Endodermal cell (in vitro differentiated cells): Measurements from ENCODE around the gene IFNLR1. TPM values are rescaled to one million over a fixed set of nuclear protein-coding genes. Genes with fewer than 3 reads are reported as not detected.

Experiments
- DNase-seq: peaks from one replicate; pipeline ENCODE4 v3.0.0-alpha.2; 2017
- H3K27ac ChIP-seq: 2 replicates; pipeline ENCODE4 v1.5.1; 2013; ENCODE audit warnings: mild to moderate bottlenecking, low read depth, low read length, moderate library complexity
- H3K27me3 ChIP-seq: 2 replicates; pipeline ENCODE4 v1.6.1; 2013; ENCODE audit warnings: mild to moderate bottlenecking, low read length, moderate library complexity; ENCODE audit not compliant: insufficient read depth, control insufficient read depth, poor library complexity, severe bottlenecking
- H3K36me3 ChIP-seq: 2 replicates; pipeline ENCODE4 v1.7.0; 2013; ENCODE audit warnings: mild to moderate bottlenecking, low read length, moderate library complexity; ENCODE audit not compliant: control insufficient read depth, insufficient read depth
- H3K4me1 ChIP-seq: one replicate; pipeline ENCODE4 v1.7.0; 2013; ENCODE audit warnings: low read length; ENCODE audit not compliant: control insufficient read depth, insufficient read depth
- H3K4me3 ChIP-seq: 2 replicates; pipeline ENCODE4 v1.5.1; 2013; ENCODE audit warnings: mild to moderate bottlenecking, low read length, moderate library complexity
- H3K9ac ChIP-seq: 2 replicates; pipeline ENCODE4 v1.6.1; 2013; ENCODE audit warnings: mild to moderate bottlenecking, low read length, moderate library complexity; ENCODE audit not compliant: poor library complexity, severe bottlenecking; ENCODE audit errors: extremely low read depth
- H3K9me3 ChIP-seq: 2 replicates; pipeline ENCODE4 v1.6.1; 2013; ENCODE audit warnings: mild to moderate bottlenecking, low read length, moderate library complexity; ENCODE audit not compliant: control insufficient read depth
- H3K27ac Mint-ChIP-seq: 2 replicates; pipeline ENCODE4 v1.8.0; 2020; ENCODE audit warnings: mixed read lengths
- H3K27me3 Mint-ChIP-seq: 2 replicates; pipeline ENCODE4 v1.8.0; 2021; ENCODE audit warnings: mild to moderate bottlenecking, mixed read lengths; ENCODE audit not compliant: insufficient read depth
- H3K36me3 Mint-ChIP-seq: 2 replicates; pipeline ENCODE4 v1.8.0; 2020; ENCODE audit warnings: low read depth, mixed read lengths
- H3K4me1 Mint-ChIP-seq: 2 replicates; pipeline ENCODE4 v1.8.0; 2020; ENCODE audit warnings: mixed read lengths
- H3K4me3 Mint-ChIP-seq: 2 replicates; pipeline ENCODE4 v1.8.0; 2020; ENCODE audit warnings: mild to moderate bottlenecking, moderate library complexity, mixed read lengths
- H3K9me3 Mint-ChIP-seq: 2 replicates; pipeline ENCODE4 v1.8.0; 2020; ENCODE audit warnings: mild to moderate bottlenecking, mixed read lengths
- WGBS, 2 experiments: methylation state at CpG; one replicate each; pipeline versions ENCODE4 v1.1.5 to v1.1.7; 2013; ENCODE audit warnings: missing lambda C conversion rate in 2 of 2, mixed read lengths in 1 of 2; ENCODE audit not compliant: insufficient coverage in 1 of 2, insufficient read length in 1 of 2; 5-methylcytosine and 5-hydroxymethylcytosine counted together
- total RNA-seq, 2 donors: library from RNA; stranded (reverse); fragmentation: NEBNext Ultra II Directional in 1 of 2; extraction: Animal tissue kit (Norgen Biotek cat#: 25700) in 1 of 2; gene quantifications; 2 replicates in 1 of 2; 3 replicates in 1 of 2; pipeline ENCODE4 v1.2.1, GENCODE V29; 2021
- TF ChIP-seq, protein P1 (sequence below): fragments of 200-600 bp; sonication (generic); conservative IDR thresholded peaks from 2 replicates; pipeline ENCODE4 v1.5.0; 2021; ENCODE audit warnings: antibody characterized with exemption, mild to moderate bottlenecking

The IFNLR1 gene
- total RNA-seq, 2 donors from 2014 or later = 12.1 to 13.0 TPM

DNA sequence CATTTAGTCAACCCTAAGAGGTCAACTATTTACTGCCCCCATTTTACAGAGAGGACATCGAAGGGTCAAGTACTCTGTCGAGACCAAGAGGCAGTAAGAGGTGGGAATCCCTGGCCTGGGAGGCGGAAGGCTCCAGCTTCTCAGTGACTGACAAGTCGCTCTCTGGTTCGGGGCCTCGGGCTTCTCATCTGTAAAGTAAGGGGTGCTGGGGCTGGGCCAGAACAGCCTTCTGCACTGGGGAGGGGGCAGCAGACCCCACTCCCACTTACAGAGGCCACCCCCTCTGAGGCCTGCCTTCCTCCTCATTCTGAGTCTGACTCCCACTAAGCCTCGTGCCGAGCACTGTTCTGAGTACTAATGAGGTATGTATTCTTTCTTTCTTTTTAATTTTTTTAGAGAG, 17.0 kb upstream of the IFNLR1 start:
- H3K4me1 ChIP-seq = no peaks in the 10 kb centered on the region
- WGBS, 2 experiments = 95% methylated on average over 8 of the region's 8 CpGs; no CpG with 5 or more reads in 1 of the 2 experiments
- no peak overlapping the region for H3K27ac Mint-ChIP-seq

DNA sequence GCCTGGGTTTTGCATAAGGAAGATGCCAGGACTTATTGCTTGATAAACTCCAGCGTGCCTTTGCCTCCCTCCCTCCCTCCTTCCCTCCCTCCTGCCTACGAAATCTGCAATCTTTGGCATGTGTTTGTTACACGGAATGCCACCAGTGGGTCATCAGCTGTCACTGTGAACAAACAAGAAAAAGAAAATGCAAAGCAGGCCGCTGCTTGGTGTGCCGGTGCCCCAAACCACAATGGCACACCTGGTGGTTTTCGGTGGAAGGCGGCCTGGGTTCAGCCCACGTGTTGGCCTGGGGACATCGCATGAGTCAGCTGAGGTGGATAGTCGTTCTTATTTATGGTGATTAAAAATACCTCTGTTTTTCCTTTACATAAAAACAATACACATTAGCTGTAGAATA, 16.3 kb upstream of the IFNLR1 start:
- Mint-ChIP-seq H3K4me1 (no peaks in the 10 kb centered on the region), H3K36me3 (no peaks in the 10 kb centered on the region), H3K27me3 (no peaks in the 10 kb centered on the region), H3K27ac (no peak overlapping the region), H3K9me3 (no peaks in the 10 kb centered on the region), H3K4me3 (no peak overlapping the region)
- Histone ChIP-seq H3K27ac (no peak overlapping the region), H3K4me3 (no peak overlapping the region), H3K36me3 (no peaks in the 10 kb centered on the region), H3K4me1 (no peaks in the 10 kb centered on the region), H3K27me3 (no peaks in the 10 kb centered on the region), H3K9ac (no peak overlapping the region), H3K9me3 (no peaks in the 10 kb centered on the region)
- TF ChIP-seq, protein P1, sequence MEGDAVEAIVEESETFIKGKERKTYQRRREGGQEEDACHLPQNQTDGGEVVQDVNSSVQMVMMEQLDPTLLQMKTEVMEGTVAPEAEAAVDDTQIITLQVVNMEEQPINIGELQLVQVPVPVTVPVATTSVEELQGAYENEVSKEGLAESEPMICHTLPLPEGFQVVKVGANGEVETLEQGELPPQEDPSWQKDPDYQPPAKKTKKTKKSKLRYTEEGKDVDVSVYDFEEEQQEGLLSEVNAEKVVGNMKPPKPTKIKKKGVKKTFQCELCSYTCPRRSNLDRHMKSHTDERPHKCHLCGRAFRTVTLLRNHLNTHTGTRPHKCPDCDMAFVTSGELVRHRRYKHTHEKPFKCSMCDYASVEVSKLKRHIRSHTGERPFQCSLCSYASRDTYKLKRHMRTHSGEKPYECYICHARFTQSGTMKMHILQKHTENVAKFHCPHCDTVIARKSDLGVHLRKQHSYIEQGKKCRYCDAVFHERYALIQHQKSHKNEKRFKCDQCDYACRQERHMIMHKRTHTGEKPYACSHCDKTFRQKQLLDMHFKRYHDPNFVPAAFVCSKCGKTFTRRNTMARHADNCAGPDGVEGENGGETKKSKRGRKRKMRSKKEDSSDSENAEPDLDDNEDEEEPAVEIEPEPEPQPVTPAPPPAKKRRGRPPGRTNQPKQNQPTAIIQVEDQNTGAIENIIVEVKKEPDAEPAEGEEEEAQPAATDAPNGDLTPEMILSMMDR = no peak
- WGBS, 2 experiments = 83 to 93% methylated on average over 4 to 10 of the region's 10 CpGs
- DNase-seq = no peak

More for the DNA sequence above, 17.0 kb upstream of the IFNLR1 start:
- Mint-ChIP-seq H3K27me3 (no peaks in the 10 kb centered on the region), H3K4me3 (no peak overlapping the region), H3K4me1 (no peaks in the 10 kb centered on the region), H3K36me3 (no peaks in the 10 kb centered on the region), H3K9me3 (no peaks in the 10 kb centered on the region)
- no peaks in the 10 kb centered on the region for H3K36me3 ChIP-seq
- no peak overlapping the region for H3K9ac ChIP-seq
- no peak for DNase-seq
- no peaks in the 10 kb centered on the region for H3K9me3 ChIP-seq
- no peak overlapping the region for H3K27ac ChIP-seq
- no peak overlapping the region for H3K4me3 ChIP-seq
- TF ChIP-seq, protein P1 = no peak
- no peaks in the 10 kb centered on the region for H3K27me3 ChIP-seq

GRCh38 chr1:24202987-24203386, 15.9 kb upstream of the IFNLR1 start:
- TF ChIP-seq, protein P1 = no peak
- Histone ChIP-seq H3K27me3 (no peaks in the 10 kb centered on the region), H3K4me3 (no peak overlapping the region), H3K4me1 (no peaks in the 10 kb centered on the region), H3K9ac (no peak overlapping the region), H3K27ac (no peak overlapping the region), H3K36me3 (no peaks in the 10 kb centered on the region), H3K9me3 (no peaks in the 10 kb centered on the region)
- Mint-ChIP-seq H3K27me3 (no peaks in the 10 kb centered on the region), H3K27ac (no peak overlapping the region), H3K4me1 (no peaks in the 10 kb centered on the region), H3K4me3 (no peak overlapping the region), H3K9me3 (no peaks in the 10 kb centered on the region), H3K36me3 (no peaks in the 10 kb centered on the region)
- DNase-seq = no peak
- 86 to 93% methylated on average over 3 to 4 of the region's 4 CpGs for WGBS, 2 experiments
